K562 (cell line): ENCODE measurements around the gene ADRA2A. TPM values are rescaled to one million over a fixed set of nuclear protein-coding genes. Genes with fewer than 3 reads are reported as not detected.

ENCODE experiments used
- ATAC-seq: fragments of 200-7000 bp; cut with Tn5 transposase; 3 replicates; pipeline ENCODE4 v1.9.1; 2020; ENCODE audit warnings: moderate library complexity
- BruUV-seq: library from RNA; stranded (reverse); fragments of 400-500 nt; replicated peaks from 2 replicates; lab custom pipeline; 2021; lab: Mats Ljungman, UMichigan
- CTCF ChIA-PET: fragments of 300-600 bp; formaldehyde crosslinking; extraction: SDS; loops from one replicate; lab custom pipeline; 2021; ENCODE audit warnings: low intra/inter-chr PET ratio; lab: Yijun Ruan, JAX
- POLR2A ChIA-PET: fragments of 300-600, 350-650 bp; sonication (Branson Sonifier 250); formaldehyde crosslinking; extraction: SDS; loops from one replicate; lab custom pipeline; 2021; ENCODE audit warnings: antibody characterized with exemption, inconsistent platforms; lab: Yijun Ruan, JAX
- DNase-seq, 4 experiments: peaks; one replicate each; pipeline versions ENCODE4 v3.0.0 to v3.0.0-alpha.2; 2011 to 2018; ENCODE audit warnings: low spot score in 3 of 4, mixed read lengths in 3 of 4; ENCODE audit errors: extremely low read depth in 1 of 4
- FAIRE-seq: peaks from 2 replicates; lab custom pipeline; 2011; peaks lifted over from hg19 to GRCh38; lab: Jason Lieb, UNC
- H2AFZ ChIP-seq: 2 replicates; pipeline ENCODE4 v1.6.0; 2011; ENCODE audit warnings: low read depth, low read length, control low read depth, inconsistent platforms
- H3K27ac ChIP-seq: fragments of 200-600 bp; 3 replicates; pipeline ENCODE4 v1.8.0; 2011; ENCODE audit warnings: low read depth, mild to moderate bottlenecking, control low read depth, inconsistent platforms, low read length, moderate library complexity, mixed read lengths; ENCODE audit errors: extremely low read depth
- H3K27me3 ChIP-seq, 2 experiments: fragments of 300-600 bp in 1 of 2; 2 replicates in 1 of 2; 3 replicates in 1 of 2; pipeline versions ENCODE4 v1.6.0 to v1.8.0; 2011; ENCODE audit warnings: inconsistent platforms in 2 of 2, low read length in 2 of 2, mild to moderate bottlenecking in 1 of 2, mixed read lengths in 1 of 2, moderate library complexity in 1 of 2; ENCODE audit not compliant: control insufficient read depth in 2 of 2, insufficient read depth in 2 of 2
- H3K36me3 ChIP-seq: fragments of 300-600 bp; 3 replicates; pipeline ENCODE4 v1.8.0; 2011; ENCODE audit warnings: mild to moderate bottlenecking, low read length, inconsistent platforms; ENCODE audit not compliant: control insufficient read depth, insufficient read depth
- H3K4me1 ChIP-seq, 2 experiments: fragments of 200-600 bp in 1 of 2; replicated peaks in 1 of 2; 2 replicates in 1 of 2; 3 replicates in 1 of 2; pipeline versions ENCODE4 v1.5.1 to v1.8.0; 2011; ENCODE audit warnings: inconsistent platforms in 2 of 2, low read length in 2 of 2, mild to moderate bottlenecking in 1 of 2, mixed read lengths in 1 of 2, moderate library complexity in 1 of 2; ENCODE audit not compliant: control insufficient read depth in 2 of 2, insufficient read depth in 2 of 2
- H3K4me2 ChIP-seq: 2 replicates; pipeline ENCODE4 v1.6.1; 2011; ENCODE audit warnings: low read length, control low read depth, inconsistent platforms, mixed read lengths; ENCODE audit not compliant: insufficient read depth
- H3K4me3 ChIP-seq: fragments of 200-600 bp; sonication (generic), shearing (Covaris generic); 2 replicates; pipeline ENCODE4 v1.5.1; 2016; ENCODE audit warnings: control low read depth, inconsistent platforms
- H3K79me2 ChIP-seq: fragments of 200-600 bp; 3 replicates; pipeline ENCODE4 v1.8.0; 2011; ENCODE audit warnings: low read length, inconsistent platforms; ENCODE audit not compliant: control insufficient read depth, insufficient read depth
- H3K9ac ChIP-seq, 2 experiments: 2 replicates each; pipeline versions ENCODE4 v1.6.0 to v1.6.1; 2011; ENCODE audit warnings: low read depth in 2 of 2, low read length in 2 of 2, control low read depth in 1 of 2, inconsistent platforms in 1 of 2, mild to moderate bottlenecking in 1 of 2, mixed read lengths in 1 of 2; ENCODE audit not compliant: insufficient read depth in 1 of 2
- H3K9me1 ChIP-seq: one replicate; pipeline ENCODE4 v1.6.0; 2011; ENCODE audit warnings: inconsistent platforms, mild to moderate bottlenecking, low read length, moderate library complexity; ENCODE audit not compliant: control insufficient read depth, insufficient read depth
- H3K9me3 ChIP-seq: replicated peaks from 2 replicates; pipeline ENCODE4 v1.5.1; 2011; ENCODE audit warnings: low read depth, low read length, inconsistent platforms; ENCODE audit not compliant: control insufficient read depth, insufficient read depth
- H4K20me1 ChIP-seq: replicated peaks from 2 replicates; pipeline ENCODE4 v1.6.1; 2011; ENCODE audit warnings: low read length, inconsistent platforms, mixed read lengths; ENCODE audit not compliant: control insufficient read depth, insufficient read depth
- ADNP ChIP-seq: fragments of 200-800 bp; sonication (Bioruptor generic); IDR thresholded peaks from 2 replicates; pipeline ENCODE4 v1.6.1; 2016; ENCODE audit warnings: missing genetic modification characterization, missing compliant biosample characterization
- HNRNPLL ChIP-seq: fragments of 200-400 bp; formaldehyde crosslinking; IDR thresholded peaks from 2 replicates; pipeline ENCODE4 v1.6.1; 2017; ENCODE audit warnings: low read length, low read depth, mild to moderate bottlenecking; ENCODE audit not compliant: poor library complexity, severe bottlenecking
- HOXB6 ChIP-seq: fragments of 250-450 bp; sonication (Bioruptor Pico); IDR thresholded peaks from 2 replicates; pipeline ENCODE4 v1.5.1; 2022; ENCODE audit warnings: mild to moderate bottlenecking, borderline replicate concordance
- ZNF124 ChIP-seq: sonication (generic); formaldehyde crosslinking; IDR thresholded peaks from 2 replicates; pipeline ENCODE4 v1.8.1; 2022; ENCODE audit warnings: missing genetic modification reagents
- WGBS: fragments of 100-300 bp; shearing (Covaris generic); methylation state at CpG from one replicate; pipeline ENCODE4 v1.1.6; 2016; ENCODE audit warnings: low coverage, mixed read lengths; ENCODE audit not compliant: insufficient coverage; ENCODE audit errors: missing lambda C conversion rate; 5-methylcytosine and 5-hydroxymethylcytosine counted together
- in situ Hi-C: fragments of 300-500 bp; cut with MboI; formaldehyde crosslinking; loops from 4 replicates; pipeline ENCODE4 v1.15.0; 2018; ENCODE audit warnings: inconsistent platforms, mixed read lengths
- intact Hi-C: fragments of 100-400 bp; cut with micrococcal nuclease; formaldehyde crosslinking; loops from 2 replicates; pipeline ENCODE4 v1.14.2; 2022
- polyA plus RNA-seq, 8 experiments: library from polyadenylated mRNA; depleted of rRNA in 4 of 8; stranded (reverse) in 5 of 8; unstranded in 3 of 8; fragments of >200 nt; fragmentation: Nextera tagmentation in 2 of 8; fragmentation: Illumina TruSeq in 1 of 8; extraction: Ambion mirVana in 2 of 8; extraction: Trizol in 1 of 8; gene quantifications; 2 replicates each; pipeline versions ENCODE4 v1.2.1 to v1.2.3, GENCODE V29; 2011 to 2014; ENCODE audit warnings: inconsistent platforms in 1 of 8, missing spikeins in 1 of 8
- total RNA-seq, 7 experiments: library from RNA; depleted of rRNA in 6 of 7; stranded (reverse); fragments of >200 nt in 6 of 7; fragmentation: Illumina TruSeq in 2 of 7; extraction: Trizol in 2 of 7; gene quantifications; 2 replicates each; pipeline versions ENCODE4 v1.2.1 to v1.2.3, GENCODE V29; 2011 to 2021; ENCODE audit warnings: low replicate concordance in 1 of 7
- TF ChIP-seq, protein P1 (sequence below): fragments of 450-650 bp; formaldehyde crosslinking; IDR thresholded peaks from 2 replicates; pipeline ENCODE4 v1.4.0; 2020; ENCODE audit warnings: mild to moderate bottlenecking, moderate library complexity
- TF ChIP-seq, protein P2 (sequence below), 2 experiments: fragments of 450-650 bp; IDR thresholded peaks; 2 replicates each; pipeline ENCODE4 v1.6.1; 2016
- TF ChIP-seq, protein P3 (sequence below): fragments of 450-650 bp; IDR thresholded peaks from 2 replicates; pipeline ENCODE4 v1.6.1; 2016; ENCODE audit warnings: low read depth, mild to moderate bottlenecking, moderate library complexity

Gene ADRA2A
- total and polyA plus RNA-seq, 9 of the 15 experiments (the other 6 are each of a cell fraction or from before 2014, with no cell fraction given), result not detected

DNA sequence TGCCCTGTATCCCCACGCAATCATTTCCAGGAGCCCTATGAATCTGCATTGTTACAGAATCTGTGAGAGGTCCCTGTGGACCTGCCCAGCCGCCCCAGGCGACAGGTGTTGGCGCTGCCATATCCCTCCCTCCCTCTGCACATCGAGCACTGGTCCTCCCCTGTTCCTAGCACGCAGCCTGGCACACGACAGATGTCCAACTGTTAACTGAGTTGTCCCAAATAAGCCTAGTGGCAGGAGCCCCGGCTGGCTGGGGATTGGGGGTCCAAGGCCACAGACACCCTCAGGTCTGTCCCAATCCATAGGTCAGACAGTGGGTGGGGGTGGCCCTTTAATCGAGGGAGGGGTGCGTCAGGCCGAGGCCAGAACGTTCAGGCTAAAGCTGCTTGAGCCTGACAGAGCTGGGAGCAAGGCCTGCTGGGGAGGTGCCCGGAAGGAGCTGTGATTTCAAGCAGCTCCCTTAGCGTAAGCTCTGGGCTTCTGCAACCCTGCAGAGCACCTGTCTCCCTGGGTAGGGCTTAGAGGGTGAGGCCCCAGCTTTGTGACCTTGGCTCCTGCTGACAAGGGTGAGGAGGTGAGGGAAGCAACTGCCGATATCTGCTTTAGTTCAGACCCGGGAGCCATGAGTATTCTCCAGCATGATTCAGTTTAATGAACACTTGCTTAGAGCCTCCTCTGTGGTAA, 40.1 kb downstream of the ADRA2A start:
- BruUV-seq, result no TSS peak
- TF ChIP-seq, protein P1, sequence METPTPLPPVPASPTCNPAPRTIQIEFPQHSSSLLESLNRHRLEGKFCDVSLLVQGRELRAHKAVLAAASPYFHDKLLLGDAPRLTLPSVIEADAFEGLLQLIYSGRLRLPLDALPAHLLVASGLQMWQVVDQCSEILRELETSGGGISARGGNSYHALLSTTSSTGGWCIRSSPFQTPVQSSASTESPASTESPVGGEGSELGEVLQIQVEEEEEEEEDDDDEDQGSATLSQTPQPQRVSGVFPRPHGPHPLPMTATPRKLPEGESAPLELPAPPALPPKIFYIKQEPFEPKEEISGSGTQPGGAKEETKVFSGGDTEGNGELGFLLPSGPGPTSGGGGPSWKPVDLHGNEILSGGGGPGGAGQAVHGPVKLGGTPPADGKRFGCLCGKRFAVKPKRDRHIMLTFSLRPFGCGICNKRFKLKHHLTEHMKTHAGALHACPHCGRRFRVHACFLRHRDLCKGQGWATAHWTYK (CRISPR knock-in tag), result no peak
- TF ChIP-seq ADNP (tag) (no peak), HNRNPLL (no peak), ZNF124 (no peak), HOXB6 (no peak)
- TF ChIP-seq, protein P2, sequence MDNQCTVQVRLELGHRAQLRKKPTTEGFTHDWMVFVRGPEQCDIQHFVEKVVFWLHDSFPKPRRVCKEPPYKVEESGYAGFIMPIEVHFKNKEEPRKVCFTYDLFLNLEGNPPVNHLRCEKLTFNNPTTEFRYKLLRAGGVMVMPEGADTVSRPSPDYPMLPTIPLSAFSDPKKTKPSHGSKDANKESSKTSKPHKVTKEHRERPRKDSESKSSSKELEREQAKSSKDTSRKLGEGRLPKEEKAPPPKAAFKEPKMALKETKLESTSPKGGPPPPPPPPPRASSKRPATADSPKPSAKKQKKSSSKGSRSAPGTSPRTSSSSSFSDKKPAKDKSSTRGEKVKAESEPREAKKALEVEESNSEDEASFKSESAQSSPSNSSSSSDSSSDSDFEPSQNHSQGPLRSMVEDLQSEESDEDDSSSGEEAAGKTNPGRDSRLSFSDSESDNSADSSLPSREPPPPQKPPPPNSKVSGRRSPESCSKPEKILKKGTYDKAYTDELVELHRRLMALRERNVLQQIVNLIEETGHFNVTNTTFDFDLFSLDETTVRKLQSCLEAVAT (IDR thresholded peaks at IDR 0.05), result no peak
- TF ChIP-seq, protein P3, sequence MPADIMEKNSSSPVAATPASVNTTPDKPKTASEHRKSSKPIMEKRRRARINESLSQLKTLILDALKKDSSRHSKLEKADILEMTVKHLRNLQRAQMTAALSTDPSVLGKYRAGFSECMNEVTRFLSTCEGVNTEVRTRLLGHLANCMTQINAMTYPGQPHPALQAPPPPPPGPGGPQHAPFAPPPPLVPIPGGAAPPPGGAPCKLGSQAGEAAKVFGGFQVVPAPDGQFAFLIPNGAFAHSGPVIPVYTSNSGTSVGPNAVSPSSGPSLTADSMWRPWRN, result no peak
- Histone ChIP-seq H3K9me1 (no peaks in the 10 kb centered on the region), H3K4me2 (no peak overlapping the region), H3K36me3 (no peaks in the 10 kb centered on the region), H3K79me2 (no peaks in the 10 kb centered on the region), H3K4me1 (no peaks in the 10 kb centered on the region), H3K27ac (no peak overlapping the region), H3K9me3 (no peaks in the 10 kb centered on the region), H3K27me3 (peaks cover 0 to 22% of the 10 kb centered on the region in 2 experiments; a peak in 2 of 5 replicates), H3K9ac (no peak overlapping the region), H2AFZ (no peak overlapping the region), H4K20me1 (no peaks in the 10 kb centered on the region), H3K4me3 (no peak overlapping the region)
- ATAC-seq, result no peak
- FAIRE-seq, result no peak
- DNase-seq, result no peak
- 0% methylated on average over 11 of the region's 16 CpGs for WGBS
- POLR2A ChIA-PET, result interaction anchor here (1.1 kb wide), 1 partner anchor 41 kb away, joined by 3 read pairs; no protein-coding TSS in a partner anchor
- CTCF ChIA-PET, result no interaction called here
- in situ Hi-C loops, result no loop called here
- intact Hi-C loops, result no loop called here
